GM10266 (cell line): Measurements from ENCODE around the gene ODAD3.
A peak's percentile ranks its signal among the peaks of the same experiment; 100 is the strongest.
"Not testable (repeated sequence)": the region's sequence is repeated elsewhere in the genome, so short reads cannot be mapped to it uniquely, and the experiment has no call there.

Experiments used
- DNase-seq: peaks from one replicate; pipeline ENCODE4 v3.0.0; 2012; ENCODE audit errors: extremely low spot score
- CTCF ChIP-seq: IDR thresholded peaks from 2 replicates; pipeline ENCODE4 v1.5.1; 2012; ENCODE audit warnings: mild to moderate bottlenecking, low read depth; ENCODE audit not compliant: control insufficient read depth, insufficient read depth; ENCODE audit errors: missing control alignments

Gene ODAD3

GRCh38 chr19:11479898-11480714 lies 45.2 kb upstream of the ODAD3 start:
- DNase-seq: no peak
- TF ChIP-seq CTCF: no peak

- DNase-seq: peak; percentile 66
- TF ChIP-seq CTCF: no peak
Observed at GRCh38 chr19:11479090-11479897, 44.4 kb upstream of the ODAD3 start.

GRCh38 chr19:11478167-11479089 lies 43.5 kb upstream of the ODAD3 start:
- DNase-seq: no peak
- TF ChIP-seq CTCF: no peak

GRCh38 chr19:11475861-11476260 lies 40.9 kb upstream of the ODAD3 start:
- no peak for TF ChIP-seq CTCF
- DNase-seq: no peak

GRCh38 chr19:11475343-11475742 lies 40.4 kb upstream of the ODAD3 start:
- DNase-seq: not testable (repeated sequence)

- no peak for TF ChIP-seq CTCF
- no peak for DNase-seq
Observed at GRCh38 chr19:11473725-11474124, 38.8 kb upstream of the ODAD3 start.

GRCh38 chr19:11468266-11468845 lies 33.4 kb upstream of the ODAD3 start:
- DNase-seq: not testable (repeated sequence)
